C4-2B (cell line): Measurements from ENCODE around the gene DACH2.

Experiments used
- H3K27ac ChIP-seq: fragments of 450-650 bp; 2 replicates; pipeline ENCODE4 v1.5.1; 2017
- ZFX ChIP-seq: fragments of 450-650 bp; IDR thresholded peaks from 2 replicates; pipeline ENCODE4 v1.6.1; 2017
- TF ChIP-seq, protein P1 (sequence below): fragments of 450-650 bp; conservative IDR thresholded peaks from 2 replicates; pipeline ENCODE4 v1.5.1; 2017; ENCODE audit warnings: mild to moderate bottlenecking

The DACH2 gene

DNA sequence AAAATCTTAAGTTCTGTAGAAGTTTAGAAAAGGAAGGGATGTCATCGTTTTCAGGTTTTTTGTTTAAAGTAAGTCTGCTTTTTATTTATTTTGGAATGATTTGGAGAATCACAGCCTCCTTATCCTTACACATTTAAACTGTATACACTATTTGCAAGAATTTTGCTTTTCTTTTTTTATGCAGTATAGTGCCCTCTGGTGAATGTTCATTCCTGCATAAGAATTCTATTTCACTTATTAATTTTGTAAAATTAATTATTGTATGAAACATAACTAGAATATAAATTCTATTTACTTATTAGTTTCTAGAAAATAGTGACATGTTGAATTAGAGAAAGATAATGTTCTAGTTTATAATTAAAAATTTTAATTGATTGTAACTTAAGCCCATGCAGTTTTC lies 44.6 kb downstream of the DACH2 start:
- TF ChIP-seq, protein P1, sequence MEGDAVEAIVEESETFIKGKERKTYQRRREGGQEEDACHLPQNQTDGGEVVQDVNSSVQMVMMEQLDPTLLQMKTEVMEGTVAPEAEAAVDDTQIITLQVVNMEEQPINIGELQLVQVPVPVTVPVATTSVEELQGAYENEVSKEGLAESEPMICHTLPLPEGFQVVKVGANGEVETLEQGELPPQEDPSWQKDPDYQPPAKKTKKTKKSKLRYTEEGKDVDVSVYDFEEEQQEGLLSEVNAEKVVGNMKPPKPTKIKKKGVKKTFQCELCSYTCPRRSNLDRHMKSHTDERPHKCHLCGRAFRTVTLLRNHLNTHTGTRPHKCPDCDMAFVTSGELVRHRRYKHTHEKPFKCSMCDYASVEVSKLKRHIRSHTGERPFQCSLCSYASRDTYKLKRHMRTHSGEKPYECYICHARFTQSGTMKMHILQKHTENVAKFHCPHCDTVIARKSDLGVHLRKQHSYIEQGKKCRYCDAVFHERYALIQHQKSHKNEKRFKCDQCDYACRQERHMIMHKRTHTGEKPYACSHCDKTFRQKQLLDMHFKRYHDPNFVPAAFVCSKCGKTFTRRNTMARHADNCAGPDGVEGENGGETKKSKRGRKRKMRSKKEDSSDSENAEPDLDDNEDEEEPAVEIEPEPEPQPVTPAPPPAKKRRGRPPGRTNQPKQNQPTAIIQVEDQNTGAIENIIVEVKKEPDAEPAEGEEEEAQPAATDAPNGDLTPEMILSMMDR, result peak; percentile 14
- TF ChIP-seq ZFX, result no peak
- H3K27ac ChIP-seq, result no peak overlapping the region

DNA sequence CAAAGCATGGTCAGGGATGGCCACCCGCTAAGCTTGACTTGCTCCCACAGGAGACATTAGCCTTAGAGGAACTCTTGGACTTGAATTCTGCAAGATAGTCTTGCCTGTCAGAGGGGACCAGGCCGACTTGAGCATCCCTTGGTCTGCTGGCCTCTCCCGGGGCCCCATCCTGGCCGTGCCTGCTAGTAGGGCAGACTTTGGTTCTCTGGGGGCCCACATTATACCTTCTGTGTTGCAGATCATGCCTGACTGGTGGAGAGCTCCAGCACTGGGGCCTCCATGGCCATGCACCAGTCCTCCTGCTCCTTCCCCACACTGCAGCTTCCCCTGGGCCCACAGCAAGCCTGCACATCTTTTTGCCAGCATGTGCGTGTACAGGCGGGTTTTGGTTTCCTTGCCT lies 46.5 kb downstream of the DACH2 start:
- TF ChIP-seq, protein P1, result no peak
- TF ChIP-seq ZFX, result no peak
- H3K27ac ChIP-seq, result no peak overlapping the region

- no peak for TF ChIP-seq ZFX
- TF ChIP-seq, protein P1, result no peak
- no peak overlapping the region for H3K27ac ChIP-seq
Observed at GRCh38 chrX:86195343-86195742, 47.1 kb downstream of the DACH2 start.

DNA sequence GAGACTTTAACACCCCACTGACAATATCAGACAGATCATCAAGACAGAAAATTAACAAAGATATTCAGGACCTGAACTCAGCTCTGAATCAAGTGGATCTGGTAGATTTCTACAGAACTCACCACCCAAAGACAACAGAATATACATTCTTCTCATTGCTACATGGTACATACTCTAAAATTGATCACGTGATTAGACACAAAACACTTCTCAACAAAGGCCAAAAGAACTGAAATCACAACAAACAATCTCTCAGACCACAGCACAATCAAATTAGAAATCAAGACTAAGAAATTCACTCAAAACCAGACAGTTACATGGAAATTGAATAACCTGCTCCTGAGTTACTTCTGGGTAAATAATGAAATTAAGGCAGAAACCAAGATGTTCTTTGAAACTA lies 49.6 kb downstream of the DACH2 start:
- H3K27ac ChIP-seq, result no peak overlapping the region
- no peak for TF ChIP-seq ZFX
- TF ChIP-seq, protein P1, result no peak

GRCh38 chrX:86210772-86211171 lies 62.5 kb downstream of the DACH2 start:
- no peak overlapping the region for H3K27ac ChIP-seq
- TF ChIP-seq, protein P1, result no peak
- no peak for TF ChIP-seq ZFX

GRCh38 chrX:86215260-86215659 lies 67.0 kb downstream of the DACH2 start:
- TF ChIP-seq ZFX, result no peak
- TF ChIP-seq, protein P1, result no peak
- H3K27ac ChIP-seq, result no peak overlapping the region

DNA sequence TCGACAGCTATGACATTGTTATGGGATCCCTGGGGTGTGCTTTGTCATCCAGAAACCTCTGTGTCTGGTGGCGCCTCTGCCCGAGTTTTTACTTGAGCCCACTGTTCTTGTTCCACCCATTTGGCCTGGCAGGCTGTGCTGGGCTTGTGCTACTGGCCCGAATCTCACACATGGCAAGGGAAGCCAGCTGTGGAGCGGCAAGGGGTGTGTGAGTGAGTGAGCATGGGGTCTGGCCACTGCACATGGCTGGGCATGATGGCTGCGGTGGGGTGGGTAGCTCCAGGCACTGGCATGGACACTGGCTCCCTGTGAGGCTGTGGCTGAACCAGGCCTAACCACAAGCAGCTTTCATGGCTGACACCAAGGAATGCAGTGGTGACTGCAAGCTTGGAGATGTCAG lies 89.2 kb downstream of the DACH2 start:
- TF ChIP-seq ZFX, result no peak
- TF ChIP-seq, protein P1, result no peak
- no peak overlapping the region for H3K27ac ChIP-seq
